Stimulated activated CD8-positive, alpha-beta memory T cell treated with anti-CD3 and anti-CD28 coated beads, Interleukin-2, amount 100 ng/mL, for 1 hour (primary cell): ENCODE data around the gene NACAD.
"Not testable (repeated sequence)": the region's sequence is repeated elsewhere in the genome, so short reads cannot be mapped to it uniquely, and the experiment has no call there.

Source experiments
- DNase-seq, 2 donors: peaks; one replicate each; pipeline ENCODE4 v3.0.0-alpha.2; 2020; ENCODE audit warnings: low read depth in 2 of 2

The NACAD gene

GRCh38 chr7:45055594-45056219 lies 33.1 kb downstream of the NACAD start:
- no peak for DNase-seq

- no peak for DNase-seq
These were observed 33.8 kb downstream of the NACAD start for GRCh38 chr7:45055016-45055415.

- no peak for DNase-seq
These were observed 34.3 kb downstream of the NACAD start for GRCh38 chr7:45054442-45054841.

- DNase-seq, result no peak
These were observed 34.8 kb downstream of the NACAD start for GRCh38 chr7:45053941-45054340.

- no peak for DNase-seq
These were observed 35.4 kb downstream of the NACAD start for GRCh38 chr7:45053401-45053800.

GRCh38 chr7:45052011-45052410 lies 36.8 kb downstream of the NACAD start:
- no peak for DNase-seq

- no peak for DNase-seq
These were observed 38.6 kb downstream of the NACAD start for GRCh38 chr7:45050198-45050597.

GRCh38 chr7:45048748-45049147 lies 40.0 kb downstream of the NACAD start:
- DNase-seq, result no peak

GRCh38 chr7:45044338-45044737 lies 44.4 kb downstream of the NACAD start:
- no peak for DNase-seq

- DNase-seq, result no peak
These were observed 49.7 kb downstream of the NACAD start for GRCh38 chr7:45039106-45039505.

GRCh38 chr7:45037876-45038275 lies 50.9 kb downstream of the NACAD start:
- no peak for DNase-seq

- DNase-seq, result no peak
These were observed 52.0 kb downstream of the NACAD start for GRCh38 chr7:45036796-45037195.

GRCh38 chr7:45036317-45036716 lies 52.5 kb downstream of the NACAD start:
- no peak for DNase-seq

- DNase-seq, result no peak
These were observed 52.9 kb downstream of the NACAD start for GRCh38 chr7:45035893-45036292.

GRCh38 chr7:45035371-45035770 lies 53.4 kb downstream of the NACAD start:
- DNase-seq, result no peak

- DNase-seq, result not testable (repeated sequence)
These were observed 54.1 kb downstream of the NACAD start for GRCh38 chr7:45034710-45035109.

- DNase-seq, result no peak
These were observed 54.9 kb downstream of the NACAD start for GRCh38 chr7:45033931-45034290.

- no peak for DNase-seq
These were observed 55.4 kb downstream of the NACAD start for GRCh38 chr7:45033261-45033930.

- no peak for DNase-seq
These were observed 56.3 kb downstream of the NACAD start for GRCh38 chr7:45032421-45032820.

- DNase-seq, result no peak
These were observed 56.9 kb downstream of the NACAD start for GRCh38 chr7:45031829-45032228.
